Ramos (cell line): ENCODE results near the gene SCAND1.
"Not testable (repeated sequence)": the region's sequence is repeated elsewhere in the genome, so short reads cannot be mapped to it uniquely, and the experiment has no call there.

ENCODE experiments used
- in situ Hi-C: fragments of 300-500 bp; cut with MboI; formaldehyde crosslinking; loops from one replicate; pipeline ENCODE4 v1.14.3; 2022; ENCODE audit warnings: low sequenced_read_pairs; ENCODE audit not compliant: unreplicated experiment

Gene SCAND1

DNA sequence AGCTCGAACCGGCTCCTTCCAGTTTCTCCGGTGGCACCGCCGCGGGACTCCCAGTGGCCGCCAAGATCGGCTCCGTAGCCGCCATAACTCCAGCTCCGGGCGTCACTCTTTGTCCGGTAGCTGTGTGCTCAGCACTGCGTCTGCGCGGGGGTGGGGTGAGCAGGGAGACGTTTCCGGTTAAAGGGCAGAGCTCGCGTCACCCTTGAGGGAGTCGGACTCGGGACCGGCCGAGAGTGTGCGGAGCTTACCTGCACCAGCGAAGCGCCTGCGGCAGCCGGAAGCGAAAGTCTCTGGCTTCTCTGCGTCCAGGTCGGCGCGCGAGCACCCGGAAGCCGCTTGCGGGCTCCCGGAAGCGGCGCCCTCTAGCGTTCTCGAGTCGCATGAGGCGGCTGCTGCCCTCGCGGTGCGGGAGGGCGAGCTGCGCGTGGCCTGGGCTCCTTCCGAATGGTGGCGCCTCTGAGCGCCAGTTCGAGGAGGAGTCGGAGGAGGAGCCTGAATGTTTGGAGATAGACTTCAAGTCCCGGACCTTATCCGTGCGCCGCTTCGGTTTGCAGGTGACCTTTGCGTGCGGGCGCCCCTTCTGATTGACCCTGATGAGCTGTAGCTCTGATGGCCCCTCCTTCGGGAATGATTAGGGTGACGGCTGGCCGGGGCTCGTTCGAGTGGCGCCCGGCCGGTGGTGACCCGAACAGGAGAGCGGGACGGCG, at the start of gene SCAND1:
TSS of gene SCAND1 (minus strand) at position 303 of the 707 bp plus-strand sequence. CDS start at position 85, 218 bp downstream.
- in situ Hi-C loops = no loop called here

DNA sequence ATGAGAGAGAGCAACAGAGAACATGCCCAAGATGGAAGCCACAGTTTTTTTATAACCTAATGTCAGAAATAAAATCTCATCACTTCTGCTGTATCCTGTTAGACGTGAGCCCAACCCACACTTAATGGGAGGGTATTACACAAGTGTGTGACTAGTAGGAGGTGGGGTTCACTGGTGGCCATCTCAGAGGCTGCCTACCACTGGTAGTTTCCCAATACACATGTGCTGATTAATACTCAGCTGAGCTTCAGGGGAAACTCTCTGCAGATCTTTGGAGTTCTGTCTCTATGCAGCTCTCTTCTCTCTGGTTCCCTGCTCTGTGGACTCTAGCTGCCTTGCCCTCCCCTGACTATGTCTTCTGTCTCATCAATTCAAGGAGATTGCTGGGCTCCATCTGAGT, 49.7 kb upstream of the SCAND1 start:
- in situ Hi-C loops = no loop called here

DNA sequence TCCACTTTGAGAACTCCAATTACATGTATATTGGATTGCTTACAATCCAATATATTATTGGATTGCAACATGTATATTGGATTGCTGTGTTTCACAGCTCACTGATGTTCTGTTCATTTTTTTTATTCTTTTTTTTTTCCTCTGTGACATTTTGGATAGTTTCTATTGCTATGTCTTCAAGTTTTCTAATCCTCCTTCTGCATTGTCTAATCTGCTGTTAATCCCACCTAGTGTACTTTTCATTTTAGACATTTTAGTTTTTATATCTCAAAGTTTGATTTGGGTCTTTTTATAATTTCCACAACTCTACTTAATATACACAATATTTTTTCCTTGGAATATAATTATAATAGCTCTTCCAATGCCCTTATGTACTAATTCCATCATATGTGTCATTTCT, 48.6 kb upstream of the SCAND1 start:
- in situ Hi-C loops = no loop called here

DNA sequence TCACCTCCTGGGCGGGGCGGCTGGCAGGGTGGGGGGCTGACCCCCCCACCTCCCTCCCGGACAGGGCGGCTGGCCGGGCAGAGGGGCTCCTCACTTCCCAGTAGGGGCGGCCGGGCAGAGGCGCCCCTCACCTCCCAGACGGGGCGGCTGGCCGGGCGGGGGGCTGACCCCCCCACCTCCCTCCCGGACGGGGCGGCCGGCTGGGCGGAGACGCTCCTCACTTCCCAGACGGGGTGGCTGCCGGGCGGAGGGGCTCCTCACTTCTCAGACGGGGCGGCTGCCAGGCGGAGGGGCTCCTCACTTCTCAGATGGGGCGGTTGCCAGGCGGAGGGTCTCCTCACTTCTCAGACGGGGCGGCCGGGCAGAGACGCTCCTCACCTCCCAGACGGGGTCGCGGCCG, 47.0 kb upstream of the SCAND1 start:
- in situ Hi-C loops = not testable (repeated sequence)

DNA sequence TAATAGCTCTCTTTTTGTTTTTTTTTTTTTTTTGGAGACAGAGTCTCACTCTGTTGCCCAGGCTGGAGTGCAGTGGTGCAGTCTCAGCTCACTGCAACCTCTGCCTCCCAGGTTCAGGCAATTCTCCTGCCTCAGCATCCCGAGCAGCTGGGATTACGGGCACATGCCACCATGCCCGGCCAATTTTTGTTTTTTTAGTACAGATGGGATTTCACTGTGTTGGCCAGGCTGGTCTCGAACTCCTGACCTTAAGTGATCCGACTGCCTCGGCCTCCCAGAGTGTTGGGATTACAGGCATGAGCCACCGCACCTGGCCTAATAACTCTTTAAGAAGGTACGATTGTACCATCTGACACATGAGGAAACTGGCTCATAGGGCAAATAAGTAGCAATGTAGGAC, 42.2 kb upstream of the SCAND1 start:
- in situ Hi-C loops = loop anchor here (5.0 to 25.0 kb wide), 2 partner anchors 141 to 441 kb away; no protein-coding TSS in a partner anchor

DNA sequence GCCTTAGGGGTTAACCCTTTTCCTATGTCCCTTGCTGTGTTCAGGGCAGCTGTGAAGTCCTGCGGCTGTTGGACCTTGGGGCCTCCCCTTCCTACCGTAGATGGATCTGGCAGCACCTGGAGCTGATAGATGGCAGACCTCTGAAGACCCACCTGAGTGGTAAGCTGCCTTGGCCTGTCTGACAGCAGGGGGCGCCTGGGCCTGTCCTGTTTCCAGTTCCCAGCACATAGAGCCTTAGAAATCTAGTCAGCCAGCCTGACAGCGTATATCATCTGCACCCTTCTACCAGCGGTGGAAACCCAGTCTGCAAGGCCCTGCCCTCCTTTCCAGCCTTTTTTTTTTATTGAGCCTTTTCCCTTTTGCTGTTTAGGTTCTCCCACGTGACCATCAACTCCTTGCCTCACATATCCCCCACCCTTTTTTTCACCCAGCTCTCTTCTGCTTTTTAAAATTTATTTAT, 40.7 kb upstream of the SCAND1 start:
- in situ Hi-C loops = loop anchor here (5.0 to 25.0 kb wide), 2 partner anchors 142 to 442 kb away; no protein-coding TSS in a partner anchor

DNA sequence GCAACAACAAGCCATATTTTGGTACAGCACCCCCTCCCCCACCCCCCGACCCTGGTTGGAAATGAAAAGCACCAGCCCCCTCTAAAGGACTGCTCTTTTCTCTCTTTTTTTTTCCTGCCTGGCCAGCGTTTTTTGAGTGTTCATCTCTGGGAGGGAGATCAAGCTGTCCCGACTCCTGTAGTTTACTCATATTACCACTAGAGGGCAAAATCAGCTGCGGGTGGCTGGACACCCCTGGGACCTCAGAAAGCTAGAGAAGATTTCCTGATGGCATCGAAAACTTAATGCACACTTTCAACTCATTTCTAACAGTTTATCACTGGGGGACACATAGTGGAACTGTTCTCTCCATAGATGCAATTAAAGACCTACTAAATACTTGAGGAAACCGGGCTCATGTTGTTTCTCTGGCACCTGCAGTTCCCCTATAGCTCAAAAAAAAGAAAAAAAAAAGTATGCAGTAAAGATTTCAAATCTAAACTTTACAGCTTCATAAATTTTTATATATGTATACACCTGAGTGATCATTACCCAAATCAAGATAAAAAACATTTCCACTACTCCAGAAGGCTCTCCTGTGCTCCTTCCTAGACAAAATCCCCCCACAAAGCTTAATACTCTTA, 38.5 kb upstream of the SCAND1 start:
- in situ Hi-C loops = loop anchor here (25.0 kb wide), 1 partner anchor 444 kb away; no protein-coding TSS in a partner anchor

DNA sequence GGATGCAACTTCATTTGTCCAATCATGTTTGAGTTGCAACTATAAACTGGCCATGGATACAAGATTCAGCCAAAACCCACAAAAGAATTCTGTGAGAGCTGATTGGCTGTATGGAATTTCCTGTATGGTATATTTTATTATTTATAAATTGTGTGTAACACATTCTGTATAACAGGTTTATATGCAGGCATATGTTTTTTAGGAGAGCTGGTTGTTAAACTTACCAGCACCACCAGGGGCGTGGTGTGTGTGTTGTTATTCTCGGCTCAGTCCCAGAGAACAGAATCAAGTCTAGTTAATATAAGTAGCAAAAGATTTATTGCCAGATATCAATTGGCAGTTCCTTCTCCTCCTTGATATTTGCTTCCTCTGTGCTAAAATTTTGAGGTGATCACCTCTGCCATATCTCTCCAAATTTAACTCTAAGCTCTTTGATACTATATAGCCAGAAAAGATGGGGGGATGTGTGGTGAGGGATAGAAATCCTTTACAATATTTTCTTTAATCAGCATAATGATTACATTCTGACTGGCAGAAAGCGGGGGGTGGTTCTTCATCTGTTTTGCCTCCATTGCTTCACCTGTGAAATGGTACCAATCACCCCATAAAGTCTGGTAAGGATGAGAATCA, 37.0 kb upstream of the SCAND1 start:
- in situ Hi-C loops = loop anchor here (25.0 kb wide), 1 partner anchor 446 kb away; no protein-coding TSS in a partner anchor

DNA sequence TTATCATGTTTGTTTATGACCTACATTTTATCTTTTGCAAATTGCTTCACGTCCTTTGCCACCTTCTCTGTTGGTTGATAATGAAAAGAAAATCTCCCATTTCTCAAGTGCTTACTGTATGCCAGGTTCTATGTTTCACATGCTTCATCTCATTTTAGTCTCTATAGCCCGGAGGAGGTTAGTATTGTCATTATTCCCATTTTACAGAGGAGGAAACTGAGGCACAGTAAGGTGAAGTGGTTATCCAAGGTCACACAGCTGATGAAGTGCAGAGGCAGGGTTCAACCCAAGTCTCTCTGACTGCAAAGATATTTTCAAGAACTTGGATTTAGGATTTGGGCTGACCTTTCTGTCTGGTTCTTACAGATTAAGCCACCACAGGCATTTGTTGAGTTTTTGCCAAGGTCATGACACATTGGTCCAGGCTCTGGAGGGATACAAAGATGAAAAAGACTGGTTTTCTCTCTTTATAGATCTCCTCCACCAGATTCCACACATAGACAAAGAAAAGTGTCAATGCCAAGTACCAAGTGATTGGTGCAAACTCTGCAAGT, 34.7 kb upstream of the SCAND1 start:
- in situ Hi-C loops = loop anchor here (25.0 kb wide), 1 partner anchor 448 kb away; no protein-coding TSS in a partner anchor

DNA sequence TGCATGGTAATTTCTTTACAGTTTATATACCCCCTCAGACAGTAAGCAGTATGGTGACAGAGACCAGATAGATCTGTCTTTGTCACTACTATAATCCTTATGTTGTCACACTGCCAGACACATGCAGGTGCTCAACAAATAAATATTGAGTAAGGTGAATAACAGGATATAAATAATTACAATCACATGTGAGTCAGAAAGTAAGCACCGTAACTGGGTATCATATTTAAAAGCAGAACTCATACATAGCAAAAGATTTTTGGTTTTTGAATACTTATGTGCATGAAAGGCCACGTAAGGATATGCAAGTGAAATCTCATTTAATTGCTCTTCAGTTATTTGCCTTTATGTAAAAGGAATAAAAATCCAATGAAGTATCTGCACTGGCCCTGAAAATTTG, 31.5 kb upstream of the SCAND1 start:
- in situ Hi-C loops = loop anchor here (25.0 kb wide), 1 partner anchor 451 kb away; no protein-coding TSS in a partner anchor

DNA sequence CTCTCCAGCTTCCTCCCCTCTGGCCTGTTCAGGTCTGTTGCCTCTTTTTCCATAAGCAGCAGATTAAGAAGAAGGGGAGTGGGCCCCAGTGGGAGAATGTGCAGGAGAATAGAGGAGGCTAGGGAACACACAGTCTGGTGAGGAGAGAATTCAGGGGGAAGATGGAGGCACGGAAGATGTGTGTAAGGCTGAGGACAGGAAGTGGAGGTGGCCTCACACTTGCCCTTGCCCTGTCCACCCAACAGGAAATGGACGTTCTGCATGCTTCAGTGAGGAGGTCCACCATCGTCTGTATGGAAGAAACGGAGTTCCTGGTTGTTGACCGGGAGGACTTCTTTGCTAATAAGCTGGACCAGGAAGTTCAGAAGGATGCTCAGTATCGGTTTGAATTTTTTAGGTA, 30.1 kb upstream of the SCAND1 start:
- in situ Hi-C loops = loop anchor here (25.0 kb wide), 1 partner anchor 453 kb away; no protein-coding TSS in a partner anchor

DNA sequence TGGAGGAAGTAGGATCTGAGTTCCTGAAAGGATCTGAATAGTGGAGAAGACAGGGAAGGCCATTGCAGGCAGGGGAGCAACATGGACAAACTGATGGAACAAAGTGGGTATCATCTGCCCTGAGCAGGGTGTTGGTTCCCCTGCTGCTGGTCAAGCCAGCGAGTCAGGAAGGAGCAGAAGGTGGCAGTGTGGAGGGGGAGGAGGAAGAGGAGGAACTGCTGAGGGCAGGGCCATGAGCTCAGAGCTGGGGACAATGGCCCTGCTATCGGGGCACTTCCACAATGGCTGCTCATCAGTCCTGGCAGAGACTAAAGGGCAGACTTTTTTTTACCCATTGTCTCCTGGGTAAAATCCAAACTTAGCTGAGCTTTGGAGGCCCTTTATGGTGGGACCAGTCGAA, 27.7 kb upstream of the SCAND1 start:
- in situ Hi-C loops = loop anchor here (25.0 kb wide), 1 partner anchor 455 kb away; no protein-coding TSS in a partner anchor

DNA sequence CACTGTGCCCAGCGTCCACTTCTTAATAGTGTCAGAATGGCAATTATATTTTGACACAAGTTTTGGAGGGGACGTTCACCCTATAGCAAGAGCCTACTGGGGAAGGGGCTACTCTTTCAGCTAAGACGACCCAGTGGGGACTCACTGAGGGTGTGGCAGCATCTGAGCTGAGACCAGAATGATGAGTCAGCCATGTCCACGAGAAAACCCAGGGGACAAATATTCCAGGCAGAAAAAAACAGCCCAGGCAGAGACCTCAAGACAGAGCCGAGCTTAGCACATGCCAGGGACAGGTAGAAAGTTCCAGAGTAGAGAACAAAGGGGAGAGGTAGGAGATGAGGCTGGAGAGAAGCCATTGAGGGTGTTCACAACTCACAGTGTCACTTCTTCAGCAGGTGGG, 25.2 kb upstream of the SCAND1 start:
- in situ Hi-C loops = loop anchor here (25.0 kb wide), 1 partner anchor 458 kb away; no protein-coding TSS in a partner anchor

DNA sequence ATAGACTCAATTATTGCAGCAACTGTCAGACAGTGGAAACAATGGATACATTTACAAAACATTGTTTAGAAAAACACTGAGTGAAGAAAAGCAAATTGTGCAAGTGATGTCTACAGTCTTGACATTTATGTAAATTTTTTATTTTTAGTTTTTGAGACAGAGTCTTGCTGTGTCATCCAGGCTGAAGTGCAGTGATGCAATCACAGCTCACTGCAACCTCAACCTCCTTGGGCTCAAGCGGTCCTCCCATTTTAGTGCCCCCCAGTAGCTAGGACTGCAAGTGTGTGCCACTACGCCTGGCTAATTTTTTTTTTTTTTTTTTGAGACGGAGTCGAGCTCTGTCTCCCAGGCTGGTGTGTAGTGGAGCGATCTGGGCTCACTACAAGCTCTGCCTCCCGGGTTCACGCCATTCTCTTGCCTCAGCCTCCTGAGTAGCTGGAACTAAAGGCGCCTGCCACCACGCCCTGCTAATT, 23.8 kb upstream of the SCAND1 start:
- in situ Hi-C loops = loop anchor here (25.0 kb wide), 1 partner anchor 459 kb away; no protein-coding TSS in a partner anchor

DNA sequence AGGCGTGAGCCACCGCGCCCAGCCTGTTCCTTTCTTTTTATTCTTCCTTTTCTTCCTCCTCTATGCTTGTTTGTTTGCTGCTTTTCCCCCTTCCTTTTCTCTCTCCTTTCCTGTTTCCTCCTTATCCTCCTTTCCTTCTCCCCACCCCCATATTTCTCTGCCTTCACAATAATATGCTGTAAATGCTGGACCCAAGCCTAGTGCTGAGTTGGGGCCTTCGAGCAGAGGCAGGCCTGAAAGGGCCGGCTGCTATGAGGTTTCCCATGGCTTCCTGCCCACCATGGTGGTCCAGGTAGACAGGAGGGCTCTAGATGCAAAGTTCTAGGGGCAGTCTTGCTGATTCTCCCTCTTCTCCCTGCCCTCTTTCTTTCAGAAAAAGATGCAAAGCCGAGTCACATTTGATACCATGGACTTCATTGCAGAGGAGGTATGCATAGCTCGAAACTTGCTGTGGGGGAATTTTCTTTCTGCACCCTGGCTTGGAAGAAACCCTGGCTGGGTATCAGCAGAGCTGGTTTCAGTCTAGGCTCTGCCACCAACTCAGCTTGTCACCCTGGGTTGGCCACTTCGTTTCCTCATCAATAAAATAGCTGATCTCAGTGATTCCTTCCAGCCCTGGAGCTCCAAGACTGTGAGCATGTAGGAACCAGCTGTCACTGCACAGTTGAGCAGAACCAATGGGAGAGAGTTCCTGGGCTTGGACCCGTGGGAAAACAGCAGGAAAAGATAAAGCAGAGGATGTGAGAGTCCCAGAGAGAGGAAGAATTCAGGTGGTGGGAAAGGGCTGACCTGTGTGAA, 21.5 kb upstream of the SCAND1 start:
- in situ Hi-C loops = loop anchor here (25.0 kb wide), 1 partner anchor 462 kb away; no protein-coding TSS in a partner anchor

DNA sequence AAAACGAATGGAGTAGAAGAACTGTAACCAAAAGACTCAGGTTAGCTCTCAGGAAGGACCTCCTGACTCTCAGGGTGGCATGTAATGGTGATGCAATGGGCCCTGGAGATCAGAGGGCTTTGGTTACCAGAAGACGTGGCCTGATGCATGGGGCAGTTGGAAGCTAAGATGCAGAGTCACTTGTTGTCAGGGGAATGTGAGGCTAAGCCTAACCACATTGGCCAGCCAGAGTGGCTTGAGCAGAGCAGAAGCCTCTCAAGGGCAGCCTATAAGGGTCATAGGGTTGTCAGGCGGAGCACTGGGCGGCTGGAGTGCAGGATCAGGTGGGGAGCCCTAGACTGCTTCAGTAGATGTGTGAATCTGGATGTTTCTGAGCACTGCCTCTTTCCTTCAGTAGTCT, 20.0 kb upstream of the SCAND1 start:
- in situ Hi-C loops = no loop called here

DNA sequence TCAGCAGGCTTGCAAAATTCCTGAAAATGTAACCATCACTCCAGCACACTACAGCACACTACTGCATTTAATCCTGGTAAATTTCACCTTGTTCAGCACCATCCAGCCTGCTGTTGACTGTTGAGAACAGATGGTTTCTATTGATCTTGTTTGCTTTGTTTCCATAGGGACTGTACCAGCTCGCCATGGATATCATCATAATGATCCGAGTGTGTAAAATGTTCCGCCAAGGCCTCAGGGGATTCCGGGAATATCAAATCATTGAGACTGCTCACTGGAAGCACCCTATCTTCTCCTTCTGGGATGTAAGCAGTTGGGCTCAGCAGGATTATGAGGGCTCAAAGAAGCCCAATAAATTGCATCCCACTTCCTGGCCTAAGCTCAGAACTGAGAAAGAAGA, 18.2 kb upstream of the SCAND1 start:
- in situ Hi-C loops = no loop called here

DNA sequence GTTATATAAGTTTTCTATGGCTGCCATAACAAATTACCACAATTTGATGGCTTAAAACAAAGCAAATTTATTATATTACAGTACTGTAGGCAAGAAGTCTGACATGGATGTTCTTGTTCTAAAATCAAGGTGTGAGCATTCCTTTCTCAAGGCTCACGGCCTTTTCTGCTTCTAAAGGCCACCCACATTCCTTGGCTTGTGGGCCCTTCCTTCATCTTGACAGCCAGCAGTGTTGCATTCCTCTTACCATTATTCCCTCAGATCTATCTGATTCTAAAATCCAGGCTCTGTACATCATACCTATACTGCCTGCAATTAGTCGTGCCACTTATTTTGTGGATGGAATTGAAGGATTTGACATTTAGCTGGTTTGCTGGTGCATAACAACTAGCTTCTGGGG, 17.7 kb upstream of the SCAND1 start:
- in situ Hi-C loops = no loop called here

DNA sequence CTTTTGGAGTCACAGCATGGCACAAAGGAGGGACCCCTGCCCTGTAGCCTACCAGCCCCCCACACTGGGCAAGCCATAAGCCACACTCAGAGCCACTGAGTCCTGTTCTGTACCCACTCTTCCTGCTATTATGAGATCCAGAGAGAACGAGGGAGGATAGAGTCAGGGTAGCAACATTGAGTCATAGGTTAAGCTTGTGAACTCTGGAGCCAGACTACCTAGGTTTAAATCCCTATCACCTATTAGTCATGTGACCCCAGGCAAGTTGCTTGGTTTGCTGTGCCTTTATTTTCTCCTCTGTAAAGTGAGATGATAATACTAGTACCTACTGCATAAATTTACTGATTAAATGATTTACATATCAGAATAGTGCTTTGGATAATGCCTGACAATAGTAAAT, 14.6 kb upstream of the SCAND1 start:
- in situ Hi-C loops = no loop called here
